ENCODE measurements around the gene KRTAP9-6. TPM values are rescaled to one million over a fixed set of nuclear protein-coding genes. Genes with fewer than 3 reads are reported as not detected.

Gene KRTAP9-6
- total and polyA plus RNA-seq, 8 donors, result not detected

DNA sequence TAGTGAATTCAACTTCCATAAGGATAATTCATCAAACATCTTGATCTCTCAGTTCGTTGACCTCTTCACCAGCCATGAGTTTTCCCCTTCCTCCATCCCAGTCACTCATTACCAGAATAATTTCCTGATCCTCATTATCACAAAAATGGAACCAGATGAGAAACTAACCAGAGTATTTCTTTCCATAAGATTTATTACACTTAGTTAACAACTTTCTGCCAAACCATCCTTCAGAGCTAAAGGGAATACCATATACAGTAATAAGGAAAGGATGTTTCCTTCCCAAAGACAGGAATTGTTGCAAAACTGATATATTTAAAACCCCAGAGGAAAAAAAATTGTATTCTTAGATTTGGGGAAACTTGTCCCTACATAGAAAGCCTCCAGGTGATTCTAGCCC is 28.8 kb downstream of the KRTAP9-6 start:
- TF ChIP-seq POLR2AphosphoS5 (IDR thresholded peaks at IDR 0.05) (no peak), EP300 (IDR thresholded peaks at IDR 0.05) (no peak), POLR2A (IDR thresholded peaks at IDR 0.05) (no peak)
- TF ChIP-seq, protein P1, sequence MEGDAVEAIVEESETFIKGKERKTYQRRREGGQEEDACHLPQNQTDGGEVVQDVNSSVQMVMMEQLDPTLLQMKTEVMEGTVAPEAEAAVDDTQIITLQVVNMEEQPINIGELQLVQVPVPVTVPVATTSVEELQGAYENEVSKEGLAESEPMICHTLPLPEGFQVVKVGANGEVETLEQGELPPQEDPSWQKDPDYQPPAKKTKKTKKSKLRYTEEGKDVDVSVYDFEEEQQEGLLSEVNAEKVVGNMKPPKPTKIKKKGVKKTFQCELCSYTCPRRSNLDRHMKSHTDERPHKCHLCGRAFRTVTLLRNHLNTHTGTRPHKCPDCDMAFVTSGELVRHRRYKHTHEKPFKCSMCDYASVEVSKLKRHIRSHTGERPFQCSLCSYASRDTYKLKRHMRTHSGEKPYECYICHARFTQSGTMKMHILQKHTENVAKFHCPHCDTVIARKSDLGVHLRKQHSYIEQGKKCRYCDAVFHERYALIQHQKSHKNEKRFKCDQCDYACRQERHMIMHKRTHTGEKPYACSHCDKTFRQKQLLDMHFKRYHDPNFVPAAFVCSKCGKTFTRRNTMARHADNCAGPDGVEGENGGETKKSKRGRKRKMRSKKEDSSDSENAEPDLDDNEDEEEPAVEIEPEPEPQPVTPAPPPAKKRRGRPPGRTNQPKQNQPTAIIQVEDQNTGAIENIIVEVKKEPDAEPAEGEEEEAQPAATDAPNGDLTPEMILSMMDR (IDR thresholded peaks at IDR 0.05), result no peak

DNA sequence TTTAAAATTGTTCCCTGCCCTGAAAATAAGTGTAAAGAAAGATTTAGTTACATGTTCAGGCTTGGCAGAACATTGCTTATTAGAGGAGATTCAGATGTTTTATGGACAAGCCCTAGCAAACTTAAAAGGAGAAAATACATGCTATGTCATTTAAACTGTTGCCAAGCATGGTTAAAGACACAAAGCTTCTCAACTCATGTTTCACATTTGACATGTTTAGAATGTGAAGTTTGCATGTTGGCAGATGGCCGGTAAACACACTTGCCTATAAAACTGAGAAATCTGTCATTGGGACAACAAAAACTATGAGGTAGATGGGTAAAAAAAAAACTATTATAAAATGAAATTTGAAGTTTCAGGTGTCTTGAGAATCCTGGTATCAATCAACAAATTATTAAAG is 31.7 kb downstream of the KRTAP9-6 start:
- H3K9me3 ChIP-seq, result no peaks in the 10 kb centered on the region
- DNase-seq, result peak in 1 of 2 donors; percentile 27
- WGBS, 5 donors, result 50 to 76% (median 69%) methylated on average over 1 of the region's 1 CpG
- H3K27me3 ChIP-seq, result peaks cover 0 to 10% (median 5%) of the 10 kb centered on the region in 3 donors
- TF ChIP-seq, protein P1 (IDR thresholded peaks at IDR 0.05), result no peak
- no peak for TF ChIP-seq EP300 (IDR thresholded peaks at IDR 0.05)
- intact Hi-C loops (cut with DNase I; ENCODE audit: low total_unique reads), result no loop called here
- no peaks in the 10 kb centered on the region for H3K4me1 ChIP-seq
- no peak overlapping the region for H3K27ac ChIP-seq
- H3K4me3 ChIP-seq, result no peak overlapping the region
- no peaks in the 10 kb centered on the region for H3K36me3 ChIP-seq

More for the DNA sequence above, 28.8 kb downstream of the KRTAP9-6 start:
- H3K27me3 ChIP-seq, result peaks cover 0 to 12% (median 8%) of the 10 kb centered on the region in 3 donors
- H3K9me3 ChIP-seq, result no peaks in the 10 kb centered on the region
- H3K27ac ChIP-seq, result no peak overlapping the region
- no peaks in the 10 kb centered on the region for H3K36me3 ChIP-seq
- H3K4me1 ChIP-seq, result no peaks in the 10 kb centered on the region
- intact Hi-C loops (cut with DNase I; ENCODE audit: low total_unique reads), result no loop called here
- WGBS, 5 donors, result 72 to 91% (median 81%) methylated on average over 1 of the region's 1 CpG
- no peak for DNase-seq
- no peak overlapping the region for H3K4me3 ChIP-seq

DNA sequence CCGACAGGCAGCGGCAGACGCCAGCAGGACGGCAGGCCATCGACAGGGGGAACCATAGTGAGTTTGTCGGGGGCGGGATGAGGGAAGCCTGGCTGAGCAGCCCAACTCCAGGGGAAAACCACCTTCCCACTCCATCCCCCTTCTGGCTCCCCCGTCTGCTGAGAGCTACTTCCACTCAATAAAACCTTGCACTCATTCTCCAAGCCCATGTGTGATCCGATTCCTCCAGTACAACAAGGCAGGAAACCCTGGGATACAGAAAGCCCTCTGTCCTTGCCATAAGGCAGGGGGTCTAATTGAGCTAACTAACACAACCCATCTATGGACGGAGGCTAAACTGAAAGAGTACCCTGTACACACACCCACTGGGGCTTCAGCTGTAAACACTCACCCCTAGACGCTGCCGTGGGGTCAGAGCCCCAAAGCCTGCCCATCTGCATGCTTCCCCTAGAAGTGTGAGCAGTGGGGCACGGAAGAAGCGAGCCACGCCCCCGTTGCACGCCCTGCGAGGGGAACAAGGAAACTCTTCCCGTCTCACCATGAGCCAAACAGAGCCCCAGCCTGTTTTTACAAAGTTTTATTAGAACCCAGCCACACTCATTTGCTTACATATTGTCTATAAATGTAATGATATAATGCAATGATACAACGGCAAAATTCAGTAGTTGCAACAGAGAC is 33.4 kb downstream of the KRTAP9-6 start:
- no peak overlapping the region for H3K27ac ChIP-seq
- TF ChIP-seq POLR2A (IDR thresholded peaks at IDR 0.05), result no peak
- TF ChIP-seq EP300 (IDR thresholded peaks at IDR 0.05), result no peak

DNA sequence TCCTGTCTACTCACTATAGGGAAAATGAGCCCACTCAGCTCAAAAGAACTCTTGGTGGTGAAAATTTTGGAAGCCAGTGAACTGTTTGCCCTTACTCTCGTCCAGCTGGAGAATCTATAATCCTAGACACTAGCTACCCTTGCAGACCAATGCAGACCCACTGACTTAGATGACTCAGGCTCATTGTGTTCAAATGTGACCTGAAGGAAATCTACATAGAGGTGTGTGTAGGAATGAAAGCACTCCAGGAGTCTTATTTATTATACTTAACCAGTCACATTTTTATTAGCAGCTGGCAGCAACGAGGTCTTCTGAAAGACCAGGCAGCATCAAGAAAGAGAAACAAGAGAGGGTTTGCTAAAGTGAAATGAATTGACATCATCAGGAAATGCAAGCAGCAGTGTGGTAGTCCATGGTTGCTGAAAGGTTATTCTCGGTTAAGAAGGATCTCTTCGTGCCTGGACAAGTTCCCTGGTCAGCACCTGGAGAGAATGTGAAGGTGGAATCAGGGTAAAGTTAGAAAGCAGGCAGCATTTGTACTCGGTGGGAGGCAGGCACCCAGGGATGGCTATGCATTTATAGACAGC is 36.1 kb downstream of the KRTAP9-6 start:
- DNase-seq, result no peak
- no peaks in the 10 kb centered on the region for H3K4me1 ChIP-seq
- H3K9me3 ChIP-seq, result no peaks in the 10 kb centered on the region
- TF ChIP-seq, protein P1 (IDR thresholded peaks at IDR 0.05), result no peak
- TF ChIP-seq POLR2AphosphoS5 (IDR thresholded peaks at IDR 0.05) (no peak), POLR2A (IDR thresholded peaks at IDR 0.05) (no peak), EP300 (IDR thresholded peaks at IDR 0.05) (no peak)
- H3K27me3 ChIP-seq, result peaks cover 0 to 15% (median 5%) of the 10 kb centered on the region in 3 donors
- no peak overlapping the region for H3K4me3 ChIP-seq
- intact Hi-C loops (cut with DNase I; ENCODE audit: low total_unique reads), result no loop called here
- WGBS, 5 donors, result 67 to 76% (median 72%) methylated on average over 5 of the region's 5 CpGs
- no peak overlapping the region for H3K27ac ChIP-seq
- no peaks in the 10 kb centered on the region for H3K36me3 ChIP-seq

More for the DNA sequence above, 33.4 kb downstream of the KRTAP9-6 start:
- H3K4me1 ChIP-seq, result no peaks in the 10 kb centered on the region
- H3K27me3 ChIP-seq, result peaks cover 0 to 10% (median 5%) of the 10 kb centered on the region in 3 donors
- intact Hi-C loops (cut with DNase I; ENCODE audit: low total_unique reads), result no loop called here
- no peaks in the 10 kb centered on the region for H3K36me3 ChIP-seq
- WGBS, 5 donors, result 87 to 89% (median 88%) methylated on average over 19 to 20 of the region's 20 CpGs
- DNase-seq, result no peak
- no peaks in the 10 kb centered on the region for H3K9me3 ChIP-seq
- no peak overlapping the region for H3K4me3 ChIP-seq
